H1 (cell line): ENCODE measurements around the gene FSIP1. TPM values are rescaled to one million over a fixed set of nuclear protein-coding genes. Genes with fewer than 3 reads are reported as not detected.

Experiments
- CTCF ChIA-PET: fragments of 300-600 bp; sonication (Branson Sonifier 250); formaldehyde crosslinking; loops from one replicate; lab custom pipeline; 2021; ENCODE audit not compliant: partially characterized antibody; lab: Charles Lee
- POLR2A ChIA-PET: fragments of 300-600 bp; sonication (Branson Sonifier 250); formaldehyde crosslinking; loops from one replicate; lab custom pipeline; 2021; ENCODE audit warnings: inconsistent platforms; ENCODE audit not compliant: partially characterized antibody; lab: Charles Lee
- DNase-seq, 2 experiments: peaks; one replicate each; pipeline versions ENCODE4 v3.0.0 to v3.0.0-alpha.2; 2010 to 2022; ENCODE audit warnings: low spot score in 2 of 2, low read depth in 1 of 2, mixed read lengths in 1 of 2
- FAIRE-seq: peaks from 2 replicates; lab custom pipeline; 2011; peaks lifted over from hg19 to GRCh38; lab: Jason Lieb, UNC
- H2AFZ ChIP-seq: 2 replicates; pipeline ENCODE4 v1.8.1; 2012; ENCODE audit warnings: low read length, inconsistent platforms
- H2AK5ac ChIP-seq: 2 replicates; pipeline ENCODE4 v1.6.1; 2013; ENCODE audit warnings: low read depth, low read length
- H2BK120ac ChIP-seq: replicated peaks from 2 replicates; pipeline ENCODE3; 2013; ENCODE audit warnings: low read depth, low read length, inconsistent platforms
- H2BK12ac ChIP-seq: 2 replicates; pipeline ENCODE4 v1.6.1; 2013; ENCODE audit warnings: low read depth, low read length
- H2BK15ac ChIP-seq: 2 replicates; pipeline ENCODE4 v1.6.1; 2013; ENCODE audit warnings: low read length
- H2BK20ac ChIP-seq: 2 replicates; pipeline ENCODE4 v1.6.1; 2013; ENCODE audit warnings: low read length
- H2BK5ac ChIP-seq: 2 replicates; pipeline ENCODE4 v1.6.1; 2013; ENCODE audit warnings: low read depth, low read length
- H3K14ac ChIP-seq: 2 replicates; pipeline ENCODE4 v1.6.1; 2013; ENCODE audit warnings: inconsistent platforms; ENCODE audit not compliant: insufficient read length
- H3K18ac ChIP-seq: 2 replicates; pipeline ENCODE4 v1.6.1; 2013; ENCODE audit warnings: low read length; ENCODE audit errors: extremely low read depth
- H3K23ac ChIP-seq: 2 replicates; pipeline ENCODE4 v1.6.1; 2013; ENCODE audit warnings: inconsistent platforms; ENCODE audit not compliant: insufficient read length
- H3K23me2 ChIP-seq: 2 replicates; pipeline ENCODE4 v1.6.1; 2013; ENCODE audit warnings: low read depth, low read length
- H3K27ac ChIP-seq: 2 replicates; pipeline ENCODE4 v1.6.1; 2011; ENCODE audit warnings: low read depth, low read length, inconsistent platforms
- H3K27me3 ChIP-seq, 4 experiments: replicated peaks in 1 of 4; 1 replicate in 1 of 4; 2 replicates in 3 of 4; pipeline versions ENCODE4 v1.6.1 to v1.8.1; 2011 to 2013; ENCODE audit warnings: low read length in 3 of 4, mild to moderate bottlenecking in 3 of 4, inconsistent platforms in 2 of 4, mixed read lengths in 2 of 4, moderate library complexity in 1 of 4; ENCODE audit not compliant: control insufficient read depth in 3 of 4, insufficient read depth in 3 of 4; ENCODE audit errors: extremely low read depth in 1 of 4
- H3K36me3 ChIP-seq, 4 experiments: 2 replicates each; pipeline versions ENCODE4 v1.6.1 to v1.8.1; 2011 to 2013; ENCODE audit warnings: mild to moderate bottlenecking in 4 of 4, low read length in 3 of 4, moderate library complexity in 2 of 4, control low read depth in 1 of 4, inconsistent platforms in 1 of 4; ENCODE audit not compliant: insufficient read depth in 4 of 4, control insufficient read depth in 2 of 4
- H3K4ac ChIP-seq: replicated peaks from 2 replicates; pipeline ENCODE3; 2013; ENCODE audit warnings: low read length, low read depth, mixed read lengths, inconsistent platforms; ENCODE audit not compliant: insufficient read length
- H3K4me1 ChIP-seq, 4 experiments: replicated peaks in 1 of 4; 1 replicate in 1 of 4; 2 replicates in 3 of 4; pipeline versions ENCODE4 v1.6.1 to v1.8.1; 2011 to 2013; ENCODE audit warnings: low read length in 3 of 4, inconsistent platforms in 2 of 4, mixed read lengths in 1 of 4; ENCODE audit not compliant: insufficient read depth in 4 of 4, control insufficient read depth in 3 of 4
- H3K4me2 ChIP-seq, 2 experiments: 2 replicates each; pipeline versions ENCODE4 v1.6.1 to v1.8.1; 2011 to 2013; ENCODE audit warnings: low read depth in 2 of 2, low read length in 2 of 2, control low read depth in 1 of 2, inconsistent platforms in 1 of 2, mild to moderate bottlenecking in 1 of 2; ENCODE audit not compliant: insufficient read depth in 1 of 2
- H3K4me3 ChIP-seq, 4 experiments: fragments of 200-600, 300-600 bp in 1 of 4; sonication (generic), shearing (Covaris generic), sonication (Bioruptor Twin) in 1 of 4; 2 replicates each; pipeline versions ENCODE4 v1.5.1 to v1.8.1; 2011 to 2016; ENCODE audit warnings: low read length in 4 of 4, low read depth in 3 of 4, control low read depth in 2 of 4, inconsistent platforms in 2 of 4, mild to moderate bottlenecking in 2 of 4, mixed read lengths in 1 of 4, moderate library complexity in 1 of 4; ENCODE audit not compliant: insufficient read depth in 2 of 4; ENCODE audit errors: extremely low read depth in 1 of 4
- H3K56ac ChIP-seq: replicated peaks from 2 replicates; pipeline ENCODE3; 2013; ENCODE audit warnings: low read depth, mild to moderate bottlenecking, mixed read lengths, low read length, inconsistent platforms; ENCODE audit not compliant: insufficient read length
- H3K79me1 ChIP-seq: 2 replicates; pipeline ENCODE4 v1.6.1; 2013; ENCODE audit warnings: low read depth, low read length, control low read depth
- H3K79me2 ChIP-seq, 2 experiments: 2 replicates each; pipeline versions ENCODE4 v1.6.1 to v1.8.1; 2012 to 2013; ENCODE audit warnings: low read length in 2 of 2, mild to moderate bottlenecking in 2 of 2, inconsistent platforms in 1 of 2; ENCODE audit not compliant: insufficient read depth in 2 of 2, control insufficient read depth in 1 of 2
- H3K9ac ChIP-seq, 4 experiments: replicated peaks in 1 of 4; 1 replicate in 1 of 4; 2 replicates in 3 of 4; pipeline versions ENCODE4 v1.6.1 to v1.8.1; 2011 to 2013; ENCODE audit warnings: low read depth in 3 of 4, low read length in 3 of 4, control low read depth in 2 of 4, mild to moderate bottlenecking in 2 of 4, moderate library complexity in 2 of 4, inconsistent platforms in 1 of 4; ENCODE audit errors: extremely low read depth in 1 of 4
- H3K9me3 ChIP-seq, 2 experiments: 2 replicates each; pipeline versions ENCODE4 v1.6.1 to v1.8.1; 2012 to 2013; ENCODE audit warnings: mild to moderate bottlenecking in 2 of 2, moderate library complexity in 2 of 2, control low read depth in 1 of 2, inconsistent platforms in 1 of 2, low read depth in 1 of 2, low read length in 1 of 2, mixed read lengths in 1 of 2; ENCODE audit not compliant: insufficient read depth in 2 of 2
- H4K20me1 ChIP-seq, 2 experiments: replicated peaks in 1 of 2; 2 replicates each; pipeline versions ENCODE3 to v1.8.1; 2011 to 2013; ENCODE audit warnings: inconsistent platforms in 2 of 2, low read length in 2 of 2, mild to moderate bottlenecking in 1 of 2; ENCODE audit not compliant: insufficient read depth in 2 of 2, control insufficient read depth in 1 of 2
- H4K5ac ChIP-seq: 2 replicates; pipeline ENCODE4 v1.6.1; 2013; ENCODE audit warnings: low read length, low read depth, mixed read lengths, inconsistent platforms; ENCODE audit not compliant: insufficient read length
- H4K8ac ChIP-seq: 2 replicates; pipeline ENCODE4 v1.8.0; 2013; ENCODE audit warnings: mild to moderate bottlenecking, moderate library complexity, low read length, inconsistent platforms; ENCODE audit not compliant: insufficient read depth; ENCODE audit errors: extremely low read depth
- H4K91ac ChIP-seq: replicated peaks from 2 replicates; pipeline ENCODE3; 2013; ENCODE audit warnings: low read length, mixed read lengths, inconsistent platforms; ENCODE audit not compliant: insufficient read length
- BACH1 ChIP-seq: IDR thresholded peaks from 2 replicates; pipeline ENCODE4 v1.6.1; 2012; ENCODE audit warnings: low read length, improper control_type of control experiment
- E2F6 ChIP-seq: IDR thresholded peaks from 2 replicates; pipeline ENCODE4 v1.6.1; 2012; ENCODE audit warnings: inconsistent platforms
- GABPA ChIP-seq: IDR thresholded peaks from 2 replicates; pipeline ENCODE4 v1.6.1; 2011; ENCODE audit warnings: mild to moderate bottlenecking, low read length, moderate library complexity, borderline replicate concordance; ENCODE audit not compliant: insufficient read depth
- KDM5A ChIP-seq: fragments of 200-600 bp; IDR thresholded peaks from 2 replicates; pipeline ENCODE4 v1.7.1; 2012; ENCODE audit warnings: mild to moderate bottlenecking, low read length, inconsistent platforms, mixed read lengths
- RFX5 ChIP-seq: IDR thresholded peaks from 2 replicates; pipeline ENCODE4 v1.6.1; 2011; ENCODE audit warnings: low read depth, low read length, improper control_type of control experiment, borderline replicate concordance
- SIN3A ChIP-seq, 2 experiments: IDR thresholded peaks in 1 of 2; conservative IDR thresholded peaks in 1 of 2; 2 replicates each; pipeline ENCODE4 v1.6.1; 2011 to 2012; ENCODE audit warnings: low read length in 2 of 2, improper control_type of control experiment in 1 of 2, low read depth in 1 of 2, mild to moderate bottlenecking in 1 of 2
- SP4 ChIP-seq: IDR thresholded peaks from 2 replicates; pipeline ENCODE4 v1.6.1; 2012; ENCODE audit warnings: low read length, inconsistent platforms
- YY1 ChIP-seq: IDR thresholded peaks from 2 replicates; pipeline ENCODE4 v1.6.1; 2011; ENCODE audit warnings: low read depth, mild to moderate bottlenecking, low read length
- WGBS, 2 experiments: shearing (Covaris generic) in 1 of 2; methylation state at CpG; one replicate each; pipeline versions ENCODE4 v1.1.6 to v1.1.7; 2013 to 2015; ENCODE audit warnings: low lambda C conversion rate in 2 of 2, mixed read lengths in 2 of 2, inconsistent platforms in 1 of 2, low coverage in 1 of 2, missing lambda C conversion rate in 1 of 2; ENCODE audit not compliant: insufficient replicate concordance in 2 of 2, insufficient coverage in 1 of 2, insufficient read length in 1 of 2; ENCODE audit errors: extremely low coverage in 1 of 2, missing lambda C conversion rate in 1 of 2; 5-methylcytosine and 5-hydroxymethylcytosine counted together
- polyA plus RNA-seq, 7 experiments: library from polyadenylated mRNA; depleted of rRNA in 3 of 7; stranded (reverse) in 5 of 7; unstranded in 2 of 7; fragments of >200 nt in 5 of 7; fragments of 200-250 nt in 2 of 7; gene quantifications; 1 replicate in 5 of 7; 2 replicates in 1 of 7; 4 replicates in 1 of 7; pipeline versions ENCODE4 v1.2.1 to v1.2.3, GENCODE V29; 2011 to 2013; ENCODE audit warnings: missing spikeins in 2 of 7, mixed read lengths in 2 of 7
- total RNA-seq: library from RNA; stranded (reverse); fragmentation: NEBNext Ultra II Directional; extraction: Animal tissue kit (Norgen Biotek cat#: 25700); gene quantifications from 2 replicates; pipeline ENCODE4 v1.2.1, GENCODE V29; 2021

FSIP1 gene
- total and polyA plus RNA-seq, 2 of the 8 experiments (the other 6 are each of a cell fraction or from before 2014, with no cell fraction given) = 0.18 to 1.3 TPM

- H3K4ac ChIP-seq = no peak overlapping the region
- no peak overlapping the region for H3K14ac ChIP-seq
- H2BK5ac ChIP-seq = no peak overlapping the region
- H3K23ac ChIP-seq = no peak overlapping the region
- no peak overlapping the region for H3K4me2 ChIP-seq
- no peaks in the 10 kb centered on the region for H3K36me3 ChIP-seq
- H3K9me3 ChIP-seq = peaks cover 0 to 2% of the 10 kb centered on the region in 2 experiments; a peak in 2 of 4 replicates
- no peak overlapping the region for H3K4me3 ChIP-seq
- no peak overlapping the region for H2BK20ac ChIP-seq
- no peaks in the 10 kb centered on the region for H3K79me1 ChIP-seq
- no peak overlapping the region for H2AFZ ChIP-seq
- no peak overlapping the region for H3K9ac ChIP-seq
- no peaks in the 10 kb centered on the region for H3K4me1 ChIP-seq
- H2AK5ac ChIP-seq = no peak overlapping the region
- no peak overlapping the region for H4K5ac ChIP-seq
- no peak overlapping the region for H3K27ac ChIP-seq
- H3K27me3 ChIP-seq = no peaks in the 10 kb centered on the region
- WGBS, 2 experiments = 94% methylated on average over 2 of the region's 2 CpGs; no CpG with 5 or more reads in 1 of the 2 experiments
- no peak overlapping the region for H3K56ac ChIP-seq
- no peak overlapping the region for H4K8ac ChIP-seq
- TF ChIP-seq SP4 (no peak), E2F6 (no peak), RFX5 (no peak), GABPA (no peak), YY1 (no peak), BACH1 (no peak), KDM5A (no peak), SIN3A (conservative IDR thresholded peaks at IDR 0.05 in 1 of 2, IDR thresholded peaks at IDR 0.05 in 1 of 2; ENCODE audit: low read depth in 1 of 2, low read length in 2 of 2) (no peak)
- ChIA-PET CTCF (no interaction called here), POLR2A (no interaction called here)
- no peaks in the 10 kb centered on the region for H3K79me2 ChIP-seq
- no peaks in the 10 kb centered on the region for H3K23me2 ChIP-seq
- no peak overlapping the region for H2BK15ac ChIP-seq
- H4K91ac ChIP-seq = no peak overlapping the region
- H2BK120ac ChIP-seq = no peak overlapping the region
- no peak overlapping the region for H3K18ac ChIP-seq
- DNase-seq = no peak
- H4K20me1 ChIP-seq = no peaks in the 10 kb centered on the region
- H2BK12ac ChIP-seq = no peak overlapping the region
- FAIRE-seq = no peak
Measured at GRCh38 chr15:39613861-39614260, 168.8 kb downstream of the FSIP1 start.
